Testis (tissue), 3 donors: ENCODE results near the gene MPRIP. TPM values are rescaled to one million over a fixed set of nuclear protein-coding genes. Genes with fewer than 3 reads are reported as not detected.

Source experiments
- DNase-seq: peaks from one replicate; pipeline ENCODE4 v3.0.0-alpha.2; 2019
- H3K27ac ChIP-seq, 2 donors: fragments of 200-600 bp; sonication (generic); one replicate each; pipeline ENCODE4 v1.5.1; 2019
- H3K27me3 ChIP-seq: fragments of 200-600 bp; sonication (generic); one replicate; pipeline ENCODE4 v1.5.1; 2019
- H3K36me3 ChIP-seq: fragments of 200-600 bp; sonication (generic); one replicate; pipeline ENCODE4 v1.5.1; 2017; ENCODE audit warnings: low read depth; ENCODE audit errors: missing control alignments
- H3K4me1 ChIP-seq: fragments of 200-600 bp; sonication (generic); one replicate; pipeline ENCODE4 v1.5.1; 2019
- H3K4me3 ChIP-seq, 2 donors: fragments of 200-600 bp; sonication (generic); one replicate each; pipeline ENCODE4 v1.5.1; 2017 to 2019
- H3K9me3 ChIP-seq: fragments of 200-600 bp; sonication (generic); one replicate; pipeline ENCODE4 v1.5.1; 2017
- CTCF ChIP-seq, 3 experiments: fragments of 450-650 bp in 2 of 3; fragments of 200-600 bp in 1 of 3; sonication (generic) in 1 of 3; IDR thresholded peaks; one replicate each; pipeline ENCODE4 v1.5.1; 2016 to 2019; ENCODE audit warnings: antibody characterized with exemption in 3 of 3, mild to moderate bottlenecking in 2 of 3, moderate library complexity in 1 of 3
- POLR2A ChIP-seq: fragments of 450-650 bp; IDR thresholded peaks from one replicate; pipeline ENCODE4 v1.6.1; 2017; ENCODE audit warnings: antibody characterized with exemption, mild to moderate bottlenecking, moderate library complexity
- WGBS, 2 donors: methylation state at CpG; one replicate each; pipeline ENCODE4 v1.1.5; 2018; 5-methylcytosine and 5-hydroxymethylcytosine counted together
- intact Hi-C: fragments of 100-400 bp; cut with DNase I; formaldehyde crosslinking; loops from one replicate; pipeline ENCODE4 v1.15.1; 2023; ENCODE audit warnings: low total_unique reads
- polyA plus RNA-seq: library from polyadenylated mRNA; stranded (reverse); fragments of 350-450 nt; fragmentation: Illumina TruSeq; extraction: RNeasy Lipid Tissue Mini Kit (QIAGEN cat#74804); gene quantifications from one replicate; pipeline ENCODE4 v1.2.3, GENCODE V29; 2014; ENCODE audit warnings: low read depth, low replicate concordance; ENCODE audit not compliant: insufficient read depth
- total RNA-seq, 2 donors: library from RNA; depleted of rRNA; stranded (reverse); fragments of >200 nt; gene quantifications; one replicate each; pipeline ENCODE4 v1.2.3, GENCODE V29; 2016

Gene MPRIP
- total and polyA plus RNA-seq, 3 donors from 2014 or later = 191 to 337 (median 304) TPM

- no peak for TF ChIP-seq CTCF (IDR thresholded peaks at IDR 0.05)
- no peak for TF ChIP-seq POLR2A
- 92 to 95% methylated on average over 17 of the region's 17 CpGs for WGBS, 2 donors
- intact Hi-C loops = no loop called here
Measured at GRCh38 chr17:17164676-17165075, 122.4 kb downstream of the MPRIP start.

GRCh38 chr17:17165666-17166308, 123.5 kb downstream of the MPRIP start:
- no peak overlapping the region for H3K4me3 ChIP-seq

More at GRCh38 chr17:17164676-17165075, 122.4 kb downstream of the MPRIP start:
- DNase-seq = no peak
- H3K27ac ChIP-seq = no peak overlapping the region
- no peaks in the 10 kb centered on the region for H3K9me3 ChIP-seq
- H3K36me3 ChIP-seq = peaks cover 9% of the 10 kb centered on the region
- H3K4me3 ChIP-seq = no peak overlapping the region
- no peaks in the 10 kb centered on the region for H3K4me1 ChIP-seq
- no peaks in the 10 kb centered on the region for H3K27me3 ChIP-seq

GRCh38 chr17:17166446-17166845, 124.2 kb downstream of the MPRIP start:
- 90 to 100% methylated on average over 2 to 8 of the region's 8 CpGs for WGBS, 2 donors
- intact Hi-C loops = no loop called here
- Histone ChIP-seq H3K27ac (no peak overlapping the region), H3K4me1 (no peaks in the 10 kb centered on the region), H3K4me3 (no peak overlapping the region), H3K27me3 (no peaks in the 10 kb centered on the region), H3K36me3 (no peaks in the 10 kb centered on the region), H3K9me3 (no peaks in the 10 kb centered on the region)
- no peak for DNase-seq
- no peak for TF ChIP-seq POLR2A
- no peak for TF ChIP-seq CTCF (IDR thresholded peaks at IDR 0.05)

More at GRCh38 chr17:17165666-17166308, 123.5 kb downstream of the MPRIP start:
- Histone ChIP-seq H3K4me1 (no peaks in the 10 kb centered on the region), H3K9me3 (no peaks in the 10 kb centered on the region), H3K27me3 (no peaks in the 10 kb centered on the region), H3K27ac (no peak overlapping the region), H3K36me3 (peaks cover under 1% of the 10 kb centered on the region)
- DNase-seq = peak; percentile 41
- TF ChIP-seq POLR2A = no peak
- TF ChIP-seq CTCF (IDR thresholded peaks at IDR 0.05) = no peak
- 76 to 96% methylated on average over 10 to 19 of the region's 23 CpGs for WGBS, 2 donors
- intact Hi-C loops = no loop called here

- 90 to 92% methylated on average over 2 to 10 of the region's 10 CpGs for WGBS, 2 donors
- intact Hi-C loops = no loop called here
- H3K4me3 ChIP-seq = no peak overlapping the region
- H3K4me1 ChIP-seq = no peaks in the 10 kb centered on the region
- TF ChIP-seq POLR2A (no peak), CTCF (IDR thresholded peaks at IDR 0.05) (no peak)
- H3K27me3 ChIP-seq = no peaks in the 10 kb centered on the region
- H3K36me3 ChIP-seq = no peaks in the 10 kb centered on the region
- H3K27ac ChIP-seq = no peak overlapping the region
- DNase-seq = no peak
- no peaks in the 10 kb centered on the region for H3K9me3 ChIP-seq
Measured at GRCh38 chr17:17167356-17167755, 125.1 kb downstream of the MPRIP start.

- DNase-seq = no peak
- intact Hi-C loops = no loop called here
- Histone ChIP-seq H3K9me3 (no peaks in the 10 kb centered on the region), H3K4me1 (no peaks in the 10 kb centered on the region), H3K4me3 (no peak overlapping the region), H3K27ac (no peak overlapping the region), H3K36me3 (no peaks in the 10 kb centered on the region), H3K27me3 (no peaks in the 10 kb centered on the region)
- TF ChIP-seq POLR2A = no peak
- TF ChIP-seq CTCF (IDR thresholded peaks at IDR 0.05) = no peak
- 92 to 95% methylated on average over 5 to 10 of the region's 10 CpGs for WGBS, 2 donors
Measured at GRCh38 chr17:17167986-17168385, 125.7 kb downstream of the MPRIP start.
